GM21390 (cell line): Measurements from ENCODE around the gene UBTFL1.
A peak's percentile ranks its signal among the peaks of the same experiment; 100 is the strongest.
"Not testable (repeated sequence)": the region's sequence is repeated elsewhere in the genome, so short reads cannot be mapped to it uniquely, and the experiment has no call there.

Source experiments
- ATAC-seq: cut with Tn5 transposase; IDR thresholded peaks from one replicate; pipeline ENCODE4 v1.9.1; 2021; ENCODE audit not compliant: unreplicated experiment

UBTFL1 gene

DNA sequence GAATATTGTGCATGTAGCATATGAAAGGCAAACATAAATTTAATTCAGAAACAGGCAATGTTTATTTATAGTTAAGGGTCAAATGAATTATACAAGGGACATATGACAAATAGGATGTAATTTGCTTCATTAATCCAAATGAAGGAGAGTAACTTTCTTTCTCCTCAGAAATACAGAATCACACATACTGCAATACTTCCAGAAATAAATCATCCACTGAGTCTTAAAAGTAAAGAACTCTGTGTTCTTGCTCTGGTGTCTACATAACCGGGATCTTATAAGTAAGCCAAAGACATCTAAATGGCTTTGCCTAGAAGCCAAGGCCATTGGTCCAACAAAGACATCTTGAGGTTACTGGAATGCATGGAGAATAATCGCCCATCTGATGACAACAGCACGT is at the start of gene UBTFL1:
TSS of gene UBTFL1 (plus strand) at position 301 of the 400 bp plus-strand sequence. CDS start at position 301, 0 bp downstream.
- not testable (repeated sequence) for ATAC-seq

- ATAC-seq = not testable (repeated sequence)
Observed at GRCh38 chr11:90051591-90052209, 34.0 kb upstream of the UBTFL1 start.

- ATAC-seq = not testable (repeated sequence)
Observed at GRCh38 chr11:90052311-90052710, 33.4 kb upstream of the UBTFL1 start.

GRCh38 chr11:90053545-90053944 is 32.2 kb upstream of the UBTFL1 start:
- not testable (repeated sequence) for ATAC-seq

- ATAC-seq = not testable (repeated sequence)
Observed at GRCh38 chr11:90088731-90089130, 3.0 kb downstream of the UBTFL1 start.

DNA sequence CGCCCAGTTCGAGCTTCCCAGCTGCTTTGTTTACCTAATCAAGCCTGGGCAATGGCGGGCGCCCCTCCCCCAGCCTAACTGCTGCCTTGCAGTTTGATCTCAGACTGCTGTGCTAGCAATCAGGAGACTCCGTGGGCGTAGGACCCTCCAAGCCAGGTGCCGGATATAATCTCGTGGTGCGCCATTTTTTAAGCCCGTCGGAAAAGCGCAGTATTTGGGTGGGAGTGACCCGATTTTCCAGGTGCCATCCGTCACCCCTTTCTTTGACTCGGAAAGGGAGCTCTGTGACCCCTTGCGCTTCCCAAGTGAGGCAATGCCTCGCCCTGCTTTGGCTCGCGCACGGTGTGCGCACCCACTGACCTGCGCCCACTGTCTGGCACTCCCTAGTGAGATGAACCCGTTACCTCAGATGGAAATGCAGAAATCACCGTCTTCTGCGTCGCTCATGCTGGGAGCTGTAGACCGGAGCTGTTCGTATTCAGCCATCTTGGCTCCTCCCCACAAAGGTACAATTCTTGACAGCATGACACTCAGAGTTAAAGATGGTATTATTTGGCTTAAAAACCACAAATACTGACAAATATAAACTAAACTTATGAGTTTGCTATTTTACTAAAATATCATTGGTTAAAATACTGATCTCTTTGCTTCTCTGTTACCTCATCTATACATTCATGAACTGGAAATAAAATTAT is 9.6 kb downstream of the UBTFL1 start:
- ATAC-seq = not testable (repeated sequence)

- ATAC-seq = not testable (repeated sequence)
Observed at GRCh38 chr11:90098261-90098660, 12.5 kb downstream of the UBTFL1 start.

DNA sequence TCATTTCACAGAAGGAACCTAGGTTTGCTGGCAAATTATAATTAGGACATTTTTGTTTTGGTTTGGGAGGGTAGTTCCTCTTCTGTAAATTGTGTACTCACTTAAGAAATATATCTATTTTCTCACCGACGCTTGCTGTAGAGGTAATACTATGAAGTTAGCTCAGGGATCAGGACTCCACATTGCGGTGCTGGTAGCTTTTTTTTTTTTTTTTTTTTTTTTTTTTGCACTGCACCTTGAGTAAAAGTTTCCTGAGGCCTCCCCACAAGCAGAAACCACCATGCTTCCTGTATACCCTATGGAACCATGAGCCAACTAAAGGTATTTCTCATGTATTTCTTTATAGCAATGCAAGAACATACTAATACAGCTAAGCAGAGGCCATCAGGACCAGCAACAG is 14.7 kb downstream of the UBTFL1 start:
- no peak for ATAC-seq

- ATAC-seq = no peak
Observed at GRCh38 chr11:90113541-90113940, 27.8 kb downstream of the UBTFL1 start.

DNA sequence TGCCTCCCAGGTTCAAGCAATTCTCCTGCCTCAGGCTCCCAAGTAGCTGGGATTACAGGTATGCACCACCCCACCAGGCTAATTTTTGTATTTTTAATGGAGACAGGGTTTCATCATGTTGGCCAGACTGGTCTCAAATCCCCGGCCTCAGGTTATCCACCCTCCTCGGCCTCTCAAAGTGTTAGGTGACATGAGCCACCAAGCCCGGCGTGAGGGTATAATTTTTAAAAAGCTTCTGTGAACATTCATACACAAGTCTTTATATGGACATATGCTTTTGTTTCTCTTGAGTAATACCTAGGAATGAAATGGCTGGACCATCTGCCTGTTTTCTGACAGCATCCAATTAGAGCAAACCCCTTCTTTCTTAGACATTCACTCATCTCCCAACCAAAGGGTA is 34.4 kb downstream of the UBTFL1 start:
- no peak for ATAC-seq

DNA sequence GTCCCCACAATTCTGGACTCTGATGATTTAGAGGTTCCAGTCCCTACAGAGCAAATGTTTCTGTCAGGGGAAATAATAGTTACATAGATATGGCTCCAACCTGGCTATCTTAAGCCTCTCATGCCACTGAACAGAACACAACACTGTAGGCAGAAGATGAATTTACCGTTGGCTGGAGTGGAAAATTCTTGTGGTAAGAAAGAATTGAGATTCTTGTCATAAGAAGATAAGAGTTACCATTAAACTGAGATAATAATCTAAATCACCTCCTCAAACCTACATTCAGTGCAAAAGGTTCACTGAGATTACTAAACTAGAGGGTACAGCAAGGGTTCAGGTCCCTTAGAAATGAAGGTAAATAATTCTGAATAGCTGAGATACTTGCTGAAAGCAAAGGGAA is 38.6 kb downstream of the UBTFL1 start:
- ATAC-seq = no peak

GRCh38 chr11:90124946-90125345 is 39.2 kb downstream of the UBTFL1 start:
- no peak for ATAC-seq

GRCh38 chr11:90133560-90134477 is 48.1 kb downstream of the UBTFL1 start:
- ATAC-seq = no peak

DNA sequence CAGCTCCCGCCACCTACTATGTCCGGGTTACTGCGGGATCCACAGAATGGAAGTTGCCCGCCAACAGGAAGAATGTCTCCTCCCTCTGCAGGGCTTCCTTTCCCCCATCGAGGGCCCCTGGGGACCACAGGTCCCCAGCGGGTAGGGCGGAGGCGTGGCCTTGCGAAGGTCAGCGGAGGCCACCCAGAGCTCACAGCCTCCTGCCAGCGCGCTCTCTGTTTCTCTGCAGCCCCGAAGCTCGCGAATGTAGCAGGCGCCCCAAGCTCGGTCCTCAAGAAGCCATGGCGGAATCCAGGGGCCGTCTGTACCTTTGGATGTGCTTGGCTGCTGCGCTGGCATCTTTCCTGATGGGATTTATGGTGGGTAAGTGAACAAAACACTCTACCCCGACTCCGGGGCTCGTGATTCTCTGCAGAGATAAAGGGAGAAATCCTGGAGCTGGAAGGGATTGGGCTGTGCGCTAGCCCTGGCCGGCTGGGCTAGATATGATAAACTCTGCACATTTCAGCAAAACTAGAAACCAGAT is 48.8 kb downstream of the UBTFL1 start, which contains the start of gene NAALAD2:
TSS of gene NAALAD2 (plus strand) at position 186 of the 526 bp plus-strand sequence. CDS start at position 282, 96 bp downstream.
- ATAC-seq = peak; percentile 51

GRCh38 chr11:90135016-90135415 is 49.3 kb downstream of the UBTFL1 start:
- no peak for ATAC-seq
